Stimulated activated CD8-positive, alpha-beta memory T cell treated with anti-CD3 and anti-CD28 coated beads, Interleukin-7, amount 100 ng/mL, for 24 hours (primary cell): ENCODE results near the gene KCNJ5.

ENCODE experiments used
- DNase-seq: peaks from one replicate; pipeline ENCODE4 v3.0.0-alpha.2; 2020; ENCODE audit warnings: low read depth

Gene KCNJ5

GRCh38 chr11:128933481-128934178 lies 42.5 kb downstream of the KCNJ5 start:
- DNase-seq = no peak

DNA sequence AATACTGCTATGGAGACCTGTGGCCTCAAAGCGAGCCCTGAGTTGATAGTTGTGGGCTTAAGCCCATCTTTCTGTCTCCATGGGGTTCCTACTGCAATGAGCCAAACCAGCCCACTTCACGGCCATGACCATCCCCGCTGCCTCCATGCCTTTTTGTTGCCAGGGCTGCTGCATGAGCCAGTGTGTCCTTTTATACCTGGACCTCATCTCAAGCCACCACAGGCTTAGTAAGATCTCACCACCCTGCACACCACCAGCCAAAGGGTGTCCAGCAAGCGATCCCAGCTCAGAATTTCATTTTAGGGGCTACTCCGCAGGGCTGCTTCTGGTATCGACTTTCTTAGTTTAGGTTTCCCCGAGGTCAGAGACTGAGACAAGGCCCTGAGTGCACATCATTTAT lies 43.2 kb downstream of the KCNJ5 start:
- DNase-seq = no peak

DNA sequence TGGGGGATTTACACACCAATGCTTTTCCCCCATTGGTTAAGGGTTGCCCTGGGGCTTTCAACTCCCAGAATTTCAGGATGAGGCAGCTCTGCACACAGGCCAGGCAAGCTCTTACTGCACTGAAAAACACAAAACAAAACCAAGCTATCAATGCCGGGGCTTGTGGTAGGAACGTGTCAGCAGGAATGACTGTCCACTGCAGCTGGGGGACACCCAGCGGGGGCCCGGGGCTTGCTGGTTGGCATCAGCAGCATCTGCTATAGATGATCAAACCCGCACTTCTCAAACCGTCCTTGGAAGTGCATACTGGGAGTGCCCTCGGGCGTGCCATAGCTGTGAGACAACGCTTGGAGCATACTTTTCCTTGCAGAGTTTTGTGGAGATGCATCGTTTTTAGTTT lies 43.8 kb downstream of the KCNJ5 start:
- DNase-seq = no peak

DNA sequence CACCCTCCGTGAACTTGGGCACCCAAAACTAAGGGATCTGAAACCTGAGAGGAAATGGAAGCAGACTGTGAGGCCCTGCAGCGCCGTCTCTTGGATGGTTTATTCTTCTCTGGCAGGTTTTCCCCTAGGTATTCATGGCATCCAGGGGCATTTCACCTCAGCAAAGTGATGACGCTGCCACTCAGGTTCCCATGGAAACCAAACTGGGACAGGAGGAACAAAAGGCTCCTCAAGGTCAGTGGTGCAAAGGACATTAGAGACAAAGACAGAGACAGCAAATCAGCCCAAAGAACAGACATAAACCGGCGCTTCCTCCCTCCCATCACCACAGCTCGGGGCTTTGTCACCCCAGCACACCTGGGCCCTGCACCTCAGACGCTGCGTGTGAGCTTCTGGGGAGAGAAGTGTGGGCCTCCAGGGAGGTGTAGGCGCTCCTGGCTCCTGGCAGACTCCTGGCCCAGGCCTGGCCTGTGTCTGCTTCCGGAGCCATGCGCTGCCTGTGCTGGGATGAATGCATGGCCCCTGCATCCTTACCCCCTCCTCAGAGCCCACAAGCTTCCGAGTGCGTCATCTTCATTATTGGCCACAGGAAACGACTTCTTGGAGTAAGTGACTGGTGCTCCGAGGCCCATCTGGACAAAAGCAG lies 45.6 kb downstream of the KCNJ5 start:
- DNase-seq = no peak

DNA sequence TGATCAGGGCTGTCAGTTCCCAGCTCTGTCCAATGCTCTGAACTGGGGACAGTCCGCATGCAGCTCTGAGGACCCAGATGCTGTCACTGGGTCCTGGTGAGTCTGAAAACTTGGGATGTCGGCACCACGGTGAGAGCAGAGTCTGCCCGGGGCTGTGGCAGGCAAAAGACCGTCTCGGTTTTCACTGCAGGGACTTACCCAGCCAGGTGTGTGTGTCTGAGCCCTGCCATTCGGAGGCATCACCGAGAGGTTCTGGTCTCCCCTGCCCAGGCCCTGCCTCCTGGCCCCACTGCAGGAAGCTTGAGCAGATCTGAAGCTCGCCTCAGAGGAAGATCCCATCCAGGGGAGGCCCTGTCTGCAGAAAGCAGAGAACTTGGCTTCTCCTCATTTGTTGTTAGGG lies 46.3 kb downstream of the KCNJ5 start:
- DNase-seq = no peak

DNA sequence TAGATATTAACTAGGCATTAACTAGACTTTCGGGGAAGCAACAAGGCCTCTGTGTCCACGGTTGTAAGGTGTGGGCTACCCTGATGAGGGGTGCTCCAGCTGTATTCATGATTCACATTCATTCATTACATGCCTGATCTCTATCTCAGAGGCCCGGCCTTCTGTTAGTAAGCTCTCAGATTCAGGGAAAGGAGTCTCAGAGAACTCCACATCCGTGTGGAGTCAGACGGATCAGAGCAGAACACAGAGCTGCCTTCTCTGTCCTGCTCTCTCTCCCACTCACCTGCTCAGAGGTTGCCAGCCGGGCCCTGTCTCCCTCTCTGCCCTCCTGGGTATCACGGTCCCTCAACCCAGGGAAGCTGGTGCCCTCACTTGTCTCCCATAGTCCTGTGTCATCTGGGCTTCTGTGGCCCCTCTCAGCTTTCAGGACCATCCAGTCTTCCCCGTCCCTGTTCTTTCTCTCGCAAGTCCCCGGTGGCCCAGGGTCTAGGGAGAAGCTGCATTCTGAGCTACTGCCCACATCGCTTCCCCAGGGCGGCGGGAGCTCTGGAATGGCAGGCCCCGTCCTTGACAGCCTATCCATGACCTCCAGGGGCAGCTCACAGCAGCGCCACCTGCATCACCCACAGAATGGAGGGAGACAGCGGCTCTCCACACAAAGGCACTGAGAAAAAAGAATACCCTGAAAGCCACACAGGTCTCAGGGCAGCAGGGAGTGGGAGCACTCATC lies 47.2 kb downstream of the KCNJ5 start:
- no peak for DNase-seq

- no peak for DNase-seq
Observed at GRCh38 chr11:128939591-128939990, 48.4 kb downstream of the KCNJ5 start.

DNA sequence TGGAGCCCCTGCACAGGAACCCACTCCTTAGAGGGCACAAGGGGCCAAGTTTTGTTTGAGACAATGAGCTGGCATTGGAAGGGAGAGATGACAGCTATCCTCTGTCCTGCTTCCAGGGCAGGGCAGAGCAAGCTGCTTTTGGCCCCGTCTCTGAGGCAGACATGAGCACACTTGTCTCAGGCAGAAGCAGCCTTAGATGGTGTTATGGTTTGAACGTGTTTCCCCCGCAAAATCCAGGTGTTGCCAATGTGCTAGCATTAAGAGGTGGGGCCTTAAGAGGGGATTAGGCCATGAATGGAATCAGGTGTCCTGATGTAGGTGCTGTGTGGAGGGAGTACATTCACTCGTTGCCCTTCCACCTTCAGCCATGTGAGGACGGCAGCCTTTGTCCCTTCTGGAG lies 49.0 kb downstream of the KCNJ5 start:
- no peak for DNase-seq

- no peak for DNase-seq
Observed at GRCh38 chr11:128940603-128941002, 49.4 kb downstream of the KCNJ5 start.

DNA sequence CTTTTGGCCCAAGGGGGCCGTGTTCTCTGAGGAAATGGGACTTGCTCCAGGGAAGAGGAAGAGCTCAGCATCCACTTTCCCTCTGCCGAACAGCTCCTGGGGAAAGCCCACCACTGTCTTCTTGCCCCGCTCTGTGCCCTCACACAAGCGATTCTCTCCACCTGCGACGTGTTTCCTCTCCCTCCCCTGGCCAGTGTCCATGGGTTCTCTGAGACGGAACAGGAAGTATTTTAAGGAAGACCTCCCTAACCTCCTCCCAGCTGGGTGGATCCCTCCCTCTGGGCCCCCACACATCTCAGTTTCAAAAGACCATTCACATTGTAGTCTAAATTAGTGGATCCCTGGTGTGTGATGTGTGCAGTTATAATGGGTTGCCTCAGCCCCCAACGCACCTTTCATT lies 50.0 kb downstream of the KCNJ5 start:
- DNase-seq = no peak

GRCh38 chr11:128941573-128942271 lies 50.6 kb downstream of the KCNJ5 start:
- no peak for DNase-seq

DNA sequence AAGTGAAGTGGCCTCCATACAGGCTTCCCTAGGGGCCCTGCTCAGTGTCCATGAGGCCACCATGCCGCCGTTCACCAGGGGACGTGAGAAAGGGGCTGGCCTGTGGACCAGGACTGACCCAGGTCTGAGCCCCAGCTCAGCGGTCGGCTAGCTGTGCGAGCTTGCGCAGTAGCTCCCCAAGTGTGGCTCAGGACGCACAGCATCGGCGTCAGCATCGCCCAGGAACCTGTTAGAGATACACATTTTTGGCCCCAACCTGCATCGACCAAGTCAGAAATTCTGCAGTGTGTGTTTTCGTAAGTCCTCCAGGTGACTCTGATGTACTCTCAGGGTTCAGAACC lies 51.1 kb downstream of the KCNJ5 start:
- no peak for DNase-seq

GRCh38 chr11:128942817-128943427 lies 51.8 kb downstream of the KCNJ5 start, which contains the start of gene TP53AIP1:
TP53AIP1 (minus strand) TSS chr11:128942871; CDS start chr11:128937818, 5,053 bp downstream.
- no peak for DNase-seq

DNA sequence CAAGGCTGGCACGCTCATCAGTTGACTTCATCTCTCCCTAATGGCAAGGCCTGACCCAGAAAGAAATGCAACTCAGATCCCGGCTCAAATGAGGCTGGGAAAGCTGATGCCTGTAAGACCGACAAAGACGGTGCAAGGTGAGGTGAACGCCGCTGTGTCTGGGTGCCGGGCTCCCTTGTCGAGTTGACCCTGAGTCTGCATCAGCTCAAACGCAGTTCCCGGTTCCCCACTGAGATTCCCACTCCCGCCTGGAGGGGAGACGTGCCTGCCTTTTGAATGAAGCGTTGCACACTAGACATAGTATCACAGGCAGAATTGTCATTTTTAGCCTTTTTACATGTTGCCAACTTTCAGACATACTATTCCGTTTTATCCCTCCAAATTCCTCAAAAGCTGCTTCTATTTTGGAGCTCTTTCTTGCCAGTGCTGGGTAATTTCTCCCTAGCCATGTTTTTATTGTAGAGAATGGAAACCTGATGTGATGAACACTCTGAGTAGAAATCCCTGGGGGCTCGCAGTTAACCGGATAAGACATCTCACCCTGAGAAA lies 52.3 kb downstream of the KCNJ5 start:
- no peak for DNase-seq

DNA sequence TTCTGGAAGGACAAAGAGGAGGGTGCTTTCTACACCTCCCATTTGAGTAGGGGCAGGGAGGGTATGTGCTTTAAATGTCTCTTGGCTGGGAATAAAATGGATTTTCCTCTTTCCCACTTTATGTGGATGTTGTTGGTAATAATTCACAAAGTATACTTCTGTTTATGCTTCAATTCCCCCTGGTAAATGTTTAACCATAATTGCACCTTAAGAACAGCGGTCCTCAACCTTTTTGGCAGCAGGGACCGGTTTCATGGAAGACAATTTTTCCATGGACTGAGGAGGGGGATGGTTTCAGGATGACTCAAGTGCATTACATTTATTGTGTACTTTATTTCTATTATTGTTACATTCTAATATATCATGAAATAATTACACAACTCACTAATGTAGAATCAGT lies 55.5 kb downstream of the KCNJ5 start:
- no peak for DNase-seq

- DNase-seq = no peak
Observed at GRCh38 chr11:128947773-128948172, 56.6 kb downstream of the KCNJ5 start.

DNA sequence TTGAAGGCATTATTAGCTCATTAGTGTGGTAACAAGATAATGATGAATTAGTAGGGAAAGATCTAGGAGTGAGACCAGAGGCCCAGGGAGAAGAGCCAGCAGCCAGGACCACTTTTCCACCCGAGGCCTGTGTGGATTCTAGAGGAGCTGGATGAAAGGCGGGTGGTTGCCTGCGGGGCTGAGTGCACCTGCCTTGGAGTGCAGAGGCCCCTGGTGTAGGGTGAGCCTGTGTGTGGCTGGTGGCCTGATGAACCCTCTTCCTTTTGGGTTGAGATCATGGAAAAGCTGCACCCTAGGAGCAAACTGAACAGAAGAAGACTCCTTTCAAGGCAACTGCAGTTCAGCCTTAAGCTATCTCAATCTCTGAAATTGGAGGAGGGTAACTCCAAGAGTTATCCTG lies 57.4 kb downstream of the KCNJ5 start:
- DNase-seq = no peak

- no peak for DNase-seq
Observed at GRCh38 chr11:128949791-128950454, 58.8 kb downstream of the KCNJ5 start.

GRCh38 chr11:128953151-128953550 lies 62.0 kb downstream of the KCNJ5 start:
- DNase-seq = no peak

GRCh38 chr11:128955636-128956035 lies 64.5 kb downstream of the KCNJ5 start:
- no peak for DNase-seq

DNA sequence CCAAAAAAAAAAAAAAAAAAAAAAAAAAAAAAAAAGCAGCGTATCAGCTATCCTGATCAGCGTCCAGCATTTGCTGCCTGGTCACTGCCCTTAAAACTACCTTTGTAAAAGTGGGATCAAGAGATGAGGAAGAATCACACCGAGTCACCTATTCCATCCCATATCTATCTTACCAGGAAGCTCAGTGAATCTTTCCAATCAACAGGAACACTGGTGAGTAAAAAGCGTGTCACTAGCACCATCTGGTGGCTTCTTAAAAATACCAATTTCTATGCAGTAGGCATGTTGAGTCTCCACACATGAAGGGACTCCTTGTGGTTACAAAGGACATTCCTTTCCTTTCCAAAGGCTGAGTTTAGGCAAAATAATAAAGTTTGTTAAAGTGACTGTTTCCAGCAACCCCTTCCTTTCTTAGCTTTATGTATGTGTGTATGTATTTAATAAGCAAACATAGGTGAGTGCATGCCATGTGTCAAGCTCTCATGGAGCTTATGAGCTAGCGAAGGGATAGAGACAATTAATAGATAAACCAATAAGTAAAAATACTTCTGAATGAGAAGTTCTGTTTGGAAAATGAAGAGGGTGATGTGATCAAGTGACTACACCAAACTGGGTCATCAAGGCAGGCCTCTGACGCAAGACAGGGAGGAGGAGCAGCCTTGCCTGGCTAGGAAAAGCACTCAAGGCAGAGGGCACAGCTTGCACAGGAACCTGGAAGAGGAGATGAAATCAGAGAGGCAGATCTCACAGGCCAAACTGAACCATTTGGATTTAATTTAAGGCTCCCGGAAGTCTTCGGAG lies 65.4 kb downstream of the KCNJ5 start:
- DNase-seq = no peak
